Measurements from ENCODE around the gene FITM1.

The FITM1 gene

DNA sequence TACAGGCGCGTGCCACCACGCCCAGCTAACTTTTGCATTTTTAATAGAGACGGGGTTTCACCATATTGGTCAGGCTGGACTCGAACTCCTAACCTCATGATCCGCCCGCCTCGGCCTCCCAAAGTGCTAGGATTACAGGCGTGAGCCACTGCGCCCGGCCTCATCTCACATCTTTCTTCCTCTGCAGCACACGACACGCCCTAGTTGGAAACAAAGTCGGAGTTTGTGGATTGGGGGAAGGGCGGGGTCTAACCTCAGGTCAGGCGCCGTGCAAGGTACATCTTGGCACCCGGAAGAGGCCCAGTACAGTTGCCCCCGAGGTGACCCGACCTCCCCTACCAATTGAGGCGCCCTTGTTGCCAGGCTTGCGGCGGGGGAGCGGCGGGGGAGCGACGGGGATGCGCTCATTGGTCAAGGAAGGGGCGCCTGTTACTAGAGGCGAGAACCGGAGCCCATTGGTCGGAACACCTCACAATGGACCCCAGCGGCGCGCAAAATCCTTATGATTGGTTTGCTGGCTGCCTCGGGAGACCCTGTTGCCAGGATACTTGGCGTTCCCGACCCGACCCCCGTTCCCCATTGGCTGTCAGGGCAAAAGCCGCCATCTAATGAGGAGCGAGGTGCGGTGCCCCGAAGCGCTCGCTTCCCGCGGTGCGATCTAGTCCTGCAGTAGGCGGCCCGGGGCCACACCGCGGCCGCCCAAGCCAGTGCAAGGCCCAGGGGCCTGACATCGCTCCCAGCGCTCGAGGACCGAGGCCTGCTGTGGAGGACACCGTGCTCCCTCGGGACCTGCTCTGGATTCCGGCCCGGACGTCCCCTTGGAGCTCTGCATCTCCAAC is 41.2 kb downstream of the FITM1 start, which contains the start of gene REC8:
TSS of gene REC8 (plus strand) at position 659 of the 839 bp plus-strand sequence. CDS start 473 bp downstream, outside the sequence.
- TF ChIP-seq, protein P1, sequence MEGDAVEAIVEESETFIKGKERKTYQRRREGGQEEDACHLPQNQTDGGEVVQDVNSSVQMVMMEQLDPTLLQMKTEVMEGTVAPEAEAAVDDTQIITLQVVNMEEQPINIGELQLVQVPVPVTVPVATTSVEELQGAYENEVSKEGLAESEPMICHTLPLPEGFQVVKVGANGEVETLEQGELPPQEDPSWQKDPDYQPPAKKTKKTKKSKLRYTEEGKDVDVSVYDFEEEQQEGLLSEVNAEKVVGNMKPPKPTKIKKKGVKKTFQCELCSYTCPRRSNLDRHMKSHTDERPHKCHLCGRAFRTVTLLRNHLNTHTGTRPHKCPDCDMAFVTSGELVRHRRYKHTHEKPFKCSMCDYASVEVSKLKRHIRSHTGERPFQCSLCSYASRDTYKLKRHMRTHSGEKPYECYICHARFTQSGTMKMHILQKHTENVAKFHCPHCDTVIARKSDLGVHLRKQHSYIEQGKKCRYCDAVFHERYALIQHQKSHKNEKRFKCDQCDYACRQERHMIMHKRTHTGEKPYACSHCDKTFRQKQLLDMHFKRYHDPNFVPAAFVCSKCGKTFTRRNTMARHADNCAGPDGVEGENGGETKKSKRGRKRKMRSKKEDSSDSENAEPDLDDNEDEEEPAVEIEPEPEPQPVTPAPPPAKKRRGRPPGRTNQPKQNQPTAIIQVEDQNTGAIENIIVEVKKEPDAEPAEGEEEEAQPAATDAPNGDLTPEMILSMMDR (conservative IDR thresholded peaks at IDR 0.05; ENCODE audit: low read depth): no peak
- peak within 1 kb of the TSS; percentile 5; the same call in 1 of the 2 replicates for H3K27ac ChIP-seq
- no peak for DNase-seq (ENCODE audit: low spot score)
- CTCF ChIA-PET: no interaction called here
- POLR2A ChIA-PET (ENCODE audit: low non-redundant PET): interaction anchor here (0.6 kb wide), 1 partner anchor 11 kb away, joined by 7 read pairs; no protein-coding TSS in a partner anchor

DNA sequence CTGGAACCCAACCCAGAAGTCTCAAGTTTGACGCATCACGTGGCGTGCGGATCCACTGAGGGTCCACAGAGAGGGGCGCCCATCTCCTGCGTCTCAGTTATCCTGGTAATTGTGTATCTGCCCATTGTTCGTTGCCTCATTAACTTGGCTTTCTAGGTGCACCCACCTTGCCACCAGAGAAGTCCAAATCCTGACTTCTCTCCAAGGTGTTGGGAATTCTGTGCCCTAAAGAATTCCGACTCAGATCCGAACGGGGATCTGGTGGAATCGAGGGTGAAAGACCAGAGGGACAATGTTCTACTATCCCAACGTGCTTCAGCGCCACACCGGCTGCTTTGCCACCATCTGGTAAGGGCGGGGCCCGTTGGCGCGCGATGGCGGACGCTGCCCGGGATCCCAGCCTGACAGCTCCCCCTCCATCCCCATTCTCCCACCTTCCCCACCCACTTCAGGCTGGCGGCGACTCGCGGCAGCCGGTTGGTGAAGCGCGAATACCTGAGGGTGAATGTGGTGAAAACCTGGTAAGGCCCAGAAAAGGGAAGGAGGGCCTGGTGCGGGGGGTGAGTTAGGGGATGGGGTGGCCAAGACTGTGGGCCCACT is 41.9 kb downstream of the FITM1 start:
- no peak for DNase-seq (ENCODE audit: low spot score)
- TF ChIP-seq, protein P1 (conservative IDR thresholded peaks at IDR 0.05; ENCODE audit: low read depth): no peak
- H3K27ac ChIP-seq: no peak overlapping the region
- ChIA-PET CTCF (no interaction called here), POLR2A (ENCODE audit: low non-redundant PET) (no interaction called here)

DNA sequence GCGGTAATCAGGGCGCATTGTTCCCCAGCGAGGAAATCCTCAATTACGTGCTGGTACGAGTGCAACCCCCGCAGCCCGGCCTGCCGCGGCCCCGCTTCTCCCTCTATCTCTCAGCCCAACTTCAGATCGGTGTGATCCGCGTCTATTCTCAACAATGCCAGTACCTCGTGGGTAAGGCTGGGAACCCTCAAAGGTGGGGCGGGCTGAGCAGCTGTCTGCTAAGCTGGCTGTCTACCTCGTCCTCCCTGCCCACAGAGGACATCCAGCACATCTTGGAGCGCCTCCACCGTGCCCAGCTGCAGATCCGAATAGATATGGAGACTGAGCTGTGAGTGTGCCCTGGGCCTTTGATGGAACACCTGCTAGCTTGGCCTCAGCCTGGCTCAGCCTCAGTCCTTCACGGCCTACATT is 42.4 kb downstream of the FITM1 start:
- POLR2A ChIA-PET (ENCODE audit: low non-redundant PET): interaction anchor here (0.6 kb wide), 1 partner anchor 79 kb away, joined by 4 read pairs; no protein-coding TSS in a partner anchor
- TF ChIP-seq, protein P1 (conservative IDR thresholded peaks at IDR 0.05; ENCODE audit: low read depth): no peak
- peak overlapping the region; percentile 5 for H3K27ac ChIP-seq
- DNase-seq (ENCODE audit: low spot score): no peak
- CTCF ChIA-PET: interaction anchor here (0.6 kb wide), 1 partner anchor 98 kb away, joined by 3 read pairs; no protein-coding TSS in a partner anchor

DNA sequence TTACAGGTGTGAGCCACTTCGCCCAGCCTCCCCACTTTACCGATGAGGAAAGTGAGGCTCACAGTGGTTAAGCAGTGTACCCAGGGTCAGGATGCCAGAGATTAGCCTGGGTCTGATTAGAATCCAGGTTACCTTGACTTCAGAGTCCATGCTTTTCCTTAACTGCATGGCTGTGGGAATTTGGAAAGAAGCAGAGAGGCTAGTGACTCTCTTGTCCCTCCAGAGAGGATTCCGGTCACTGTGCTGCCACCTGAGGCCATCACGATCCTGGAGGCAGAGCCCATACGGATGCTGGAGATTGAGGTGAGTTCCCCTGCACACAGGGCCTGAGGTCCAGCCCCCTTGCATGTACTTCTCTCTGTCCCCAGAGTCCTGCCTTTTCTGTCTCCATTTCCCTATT is 46.1 kb downstream of the FITM1 start:
- POLR2A ChIA-PET (ENCODE audit: low non-redundant PET): no interaction called here

DNA sequence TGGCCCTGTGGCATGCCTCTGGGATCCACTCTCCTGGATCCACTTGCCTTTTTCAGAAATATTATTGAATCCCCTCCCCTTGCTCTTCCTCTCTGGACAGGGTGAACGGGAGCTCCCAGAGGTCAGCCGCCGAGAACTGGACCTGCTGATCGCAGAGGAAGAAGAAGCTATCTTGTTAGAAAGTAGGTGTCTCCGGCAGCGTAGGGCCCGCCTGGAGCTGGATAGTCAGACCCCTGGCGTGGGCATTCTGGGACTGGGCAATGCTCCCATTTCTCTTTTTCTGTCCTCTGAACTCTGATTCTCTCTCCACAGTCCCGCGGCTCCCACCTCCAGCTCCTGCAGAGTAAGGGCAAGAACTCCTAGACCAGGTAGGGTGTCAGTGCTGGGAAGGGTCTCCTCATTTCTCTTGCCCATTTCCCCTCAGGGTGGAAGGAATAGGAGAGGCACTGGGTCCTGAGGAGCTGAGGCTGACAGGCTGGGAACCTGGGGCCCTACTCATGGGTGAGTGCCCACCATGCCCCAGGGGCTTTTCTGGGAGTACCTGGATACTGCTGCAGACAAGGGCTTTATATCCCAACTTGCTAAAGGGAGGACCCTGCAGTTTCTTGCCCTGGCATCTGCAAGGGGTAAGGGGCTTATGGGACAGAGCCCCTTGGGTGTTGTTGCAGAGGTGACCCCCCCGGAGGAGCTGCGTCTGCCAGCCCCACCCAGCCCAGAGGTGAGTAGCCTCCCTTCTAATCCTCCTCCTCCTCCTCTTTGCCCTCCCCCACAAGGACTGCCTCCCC is 46.8 kb downstream of the FITM1 start:
- DNase-seq (ENCODE audit: low spot score): no peak
- ChIA-PET CTCF (interaction anchor here (1.2 kb wide), 1 partner anchor 16 kb away, joined by 3 read pairs; the partner anchor contains the start of gene IRF9), POLR2A (ENCODE audit: low non-redundant PET) (no interaction called here)
- TF ChIP-seq, protein P1 (conservative IDR thresholded peaks at IDR 0.05; ENCODE audit: low read depth): no peak
- peak overlapping the region; percentile 60 for H3K27ac ChIP-seq

More for the DNA sequence above, 46.1 kb downstream of the FITM1 start:
- DNase-seq (ENCODE audit: low spot score): no peak
- CTCF ChIA-PET: interaction anchor here (1.2 kb wide), 1 partner anchor 15 kb away, joined by 3 read pairs; the partner anchor contains the start of gene IRF9
- H3K27ac ChIP-seq: peak overlapping the region; percentile 60
- TF ChIP-seq, protein P1 (conservative IDR thresholded peaks at IDR 0.05; ENCODE audit: low read depth): no peak

DNA sequence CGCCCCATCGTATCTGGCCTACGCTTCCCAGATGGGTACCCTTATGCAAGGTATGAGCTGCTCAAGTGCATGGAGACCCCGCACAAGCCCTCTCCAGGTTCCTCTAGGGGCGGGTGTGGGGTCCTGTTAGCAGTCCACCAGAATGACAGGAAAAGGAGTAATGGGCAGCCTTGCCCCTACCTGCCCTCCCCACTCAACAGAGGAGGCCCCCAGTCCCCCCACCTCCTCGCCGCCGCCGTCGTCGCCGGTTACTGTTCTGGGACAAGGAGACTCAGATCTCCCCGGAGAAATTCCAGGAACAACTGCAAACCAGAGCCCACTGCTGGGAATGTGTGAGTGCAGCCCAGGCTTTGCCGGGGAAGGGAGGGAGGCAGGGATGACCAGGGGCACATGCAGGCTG is 47.4 kb downstream of the FITM1 start:
- ChIA-PET POLR2A (ENCODE audit: low non-redundant PET) (no interaction called here), CTCF (interaction anchor here (1.2 kb wide), 1 partner anchor 17 kb away, joined by 3 read pairs; the partner anchor contains the start of gene IRF9)
- H3K27ac ChIP-seq: peak overlapping the region; percentile 60
- TF ChIP-seq, protein P1 (conservative IDR thresholded peaks at IDR 0.05; ENCODE audit: low read depth): no peak
- DNase-seq (ENCODE audit: low spot score): no peak

All from RWPE1 (cell line).